Mucosa of descending colon (tissue), 3 donors: ENCODE data around the gene LAMA5. TPM values are rescaled to one million over a fixed set of nuclear protein-coding genes. Genes with fewer than 3 reads are reported as not detected.

Experiments used
- ATAC-seq: fragments of 200-7000 bp; cut with Tn5 transposase; one replicate; pipeline ENCODE4 v1.9.1; 2020; ENCODE audit warnings: mild to moderate bottlenecking, moderate library complexity
- DNase-seq, 3 donors: peaks; one replicate each; pipeline ENCODE4 v3.0.0-alpha.2; 2020
- H3K36me3 ChIP-seq: fragments of 200-600 bp; one replicate; pipeline ENCODE4 v1.8.0; 2021; ENCODE audit warnings: low read depth, mild to moderate bottlenecking
- H3K4me1 ChIP-seq: fragments of 200-600 bp; one replicate; pipeline ENCODE4 v1.8.0; 2021; ENCODE audit warnings: low read depth, mild to moderate bottlenecking
- H3K4me3 ChIP-seq: fragments of 200-600 bp; one replicate; pipeline ENCODE4 v1.8.0; 2021; ENCODE audit warnings: mild to moderate bottlenecking
- H3K9me3 ChIP-seq: fragments of 200-600 bp; one replicate; pipeline ENCODE4 v1.8.0; 2021; ENCODE audit warnings: mild to moderate bottlenecking
- intact Hi-C, 2 donors: fragments of 100-400 bp; cut with DNase I in 1 of 2; cut with micrococcal nuclease in 1 of 2; formaldehyde crosslinking; loops; one replicate each; pipeline versions ENCODE4 v1.11.0 to v1.11.1; 2022; cut with DNase I, micrococcal nuclease
- total RNA-seq, 3 donors: library from RNA; stranded (reverse); fragmentation: NEBNext Ultra II Directional in 2 of 3; extraction: Animal tissue kit (Norgen Biotek cat#: 25700) in 2 of 3; gene quantifications; one replicate each; pipeline versions ENCODE4 v1.2.1 to v1.2.4, GENCODE V29; 2021 to 2023
- TF ChIP-seq, protein P1 (sequence below): fragments of 200-600 bp; IDR thresholded peaks from one replicate; pipeline ENCODE4 v1.8.0; 2022; ENCODE audit warnings: antibody characterized with exemption, mild to moderate bottlenecking
- donor health status: DM: no; HTN: no; CAD: no; lungs with moderate emphysema.
- donor health status: DM: no; HTN: no; CAD: no.
- donor health status: DM: no; HTN: yes; CAD: no.

LAMA5 gene
- total RNA-seq, 3 donors from 2014 or later = 21.8 to 335 (median 40.7) TPM

DNA sequence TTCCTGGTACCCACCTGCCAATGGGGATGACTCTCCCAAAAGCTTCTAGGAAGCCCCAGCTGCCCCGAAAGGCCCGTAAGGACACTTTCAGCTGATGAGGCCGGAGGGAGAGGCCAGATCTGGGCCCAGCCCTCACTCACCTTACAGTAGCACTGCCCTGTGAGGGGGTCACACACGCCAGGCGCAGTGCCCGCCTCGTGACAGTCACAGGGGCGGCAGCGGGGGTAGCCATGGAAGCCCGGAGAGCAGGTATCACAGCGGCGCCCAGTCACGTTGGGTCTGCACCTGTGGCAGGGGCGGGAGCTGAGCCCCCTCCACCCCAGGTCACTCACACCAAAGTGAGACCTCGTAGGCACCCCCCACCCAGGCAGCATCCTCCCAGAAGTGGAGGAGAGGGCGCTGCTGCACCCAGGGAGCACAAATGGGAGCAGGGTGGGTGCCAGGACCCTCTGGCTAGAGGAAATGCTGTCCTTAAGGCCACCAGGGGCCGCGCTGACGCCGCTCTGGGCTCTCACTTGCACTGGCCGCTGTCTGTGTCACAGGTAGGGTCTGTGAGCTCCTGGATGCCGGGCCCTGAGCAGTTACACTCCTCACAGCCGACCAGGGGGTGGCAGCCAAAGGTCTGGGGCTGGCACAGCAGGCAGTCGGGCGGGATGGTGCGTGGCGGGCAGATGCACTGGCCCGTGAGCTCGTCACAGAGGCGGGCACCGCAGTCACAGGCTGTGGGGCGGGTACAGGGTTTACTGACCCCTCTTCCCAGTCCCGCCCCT is 39.2 kb downstream of the LAMA5 start:
- Histone ChIP-seq H3K9me3 (no peaks in the 10 kb centered on the region), H3K4me1 (no peaks in the 10 kb centered on the region), H3K36me3 (no peaks in the 10 kb centered on the region), H3K4me3 (no peak overlapping the region)
- no peak for DNase-seq
- intact Hi-C loops = no loop called here
- TF ChIP-seq, protein P1, sequence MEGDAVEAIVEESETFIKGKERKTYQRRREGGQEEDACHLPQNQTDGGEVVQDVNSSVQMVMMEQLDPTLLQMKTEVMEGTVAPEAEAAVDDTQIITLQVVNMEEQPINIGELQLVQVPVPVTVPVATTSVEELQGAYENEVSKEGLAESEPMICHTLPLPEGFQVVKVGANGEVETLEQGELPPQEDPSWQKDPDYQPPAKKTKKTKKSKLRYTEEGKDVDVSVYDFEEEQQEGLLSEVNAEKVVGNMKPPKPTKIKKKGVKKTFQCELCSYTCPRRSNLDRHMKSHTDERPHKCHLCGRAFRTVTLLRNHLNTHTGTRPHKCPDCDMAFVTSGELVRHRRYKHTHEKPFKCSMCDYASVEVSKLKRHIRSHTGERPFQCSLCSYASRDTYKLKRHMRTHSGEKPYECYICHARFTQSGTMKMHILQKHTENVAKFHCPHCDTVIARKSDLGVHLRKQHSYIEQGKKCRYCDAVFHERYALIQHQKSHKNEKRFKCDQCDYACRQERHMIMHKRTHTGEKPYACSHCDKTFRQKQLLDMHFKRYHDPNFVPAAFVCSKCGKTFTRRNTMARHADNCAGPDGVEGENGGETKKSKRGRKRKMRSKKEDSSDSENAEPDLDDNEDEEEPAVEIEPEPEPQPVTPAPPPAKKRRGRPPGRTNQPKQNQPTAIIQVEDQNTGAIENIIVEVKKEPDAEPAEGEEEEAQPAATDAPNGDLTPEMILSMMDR = no peak
- ATAC-seq = no peak

DNA sequence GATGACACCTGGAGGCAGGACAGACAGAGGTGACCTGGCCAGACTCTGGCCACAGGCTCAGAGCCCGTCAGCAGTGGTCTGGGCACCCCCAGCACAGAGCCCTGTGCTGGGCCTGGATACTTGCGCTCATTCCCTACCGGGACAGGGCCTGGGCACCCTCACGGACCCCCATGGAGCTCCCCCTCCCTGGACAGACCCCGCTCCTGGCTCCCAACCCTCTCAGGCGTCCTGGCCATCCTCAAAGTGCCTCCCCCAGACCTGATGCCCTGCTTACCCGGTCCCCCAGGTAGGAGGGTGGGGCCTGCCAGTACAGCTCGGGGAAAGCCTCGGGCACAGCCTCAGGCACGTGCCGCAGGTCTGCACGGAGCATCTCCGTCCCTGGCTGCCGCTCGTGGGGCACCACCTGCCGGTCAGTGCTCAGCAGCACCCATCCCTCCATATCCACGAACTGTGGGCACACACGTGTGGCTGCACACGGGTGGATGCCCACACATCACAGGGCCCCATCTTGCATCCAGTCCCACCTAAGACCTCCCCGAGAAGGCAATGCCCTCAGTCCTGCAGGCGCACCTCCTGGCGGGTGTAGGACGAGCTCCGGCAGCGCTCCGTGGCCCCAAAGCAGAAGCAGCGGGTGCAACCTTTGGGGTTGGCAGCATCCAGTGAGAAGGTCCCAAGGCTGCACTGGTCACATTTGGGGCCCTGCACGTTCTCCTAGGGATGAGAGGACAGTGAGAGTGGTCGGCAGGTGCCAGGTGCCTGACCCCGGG is 40.0 kb downstream of the LAMA5 start:
- ATAC-seq = no peak
- TF ChIP-seq, protein P1 = no peak
- Histone ChIP-seq H3K36me3 (no peaks in the 10 kb centered on the region), H3K4me3 (no peak overlapping the region), H3K9me3 (no peaks in the 10 kb centered on the region), H3K4me1 (no peaks in the 10 kb centered on the region)
- DNase-seq = no peak
- intact Hi-C loops = no loop called here

DNA sequence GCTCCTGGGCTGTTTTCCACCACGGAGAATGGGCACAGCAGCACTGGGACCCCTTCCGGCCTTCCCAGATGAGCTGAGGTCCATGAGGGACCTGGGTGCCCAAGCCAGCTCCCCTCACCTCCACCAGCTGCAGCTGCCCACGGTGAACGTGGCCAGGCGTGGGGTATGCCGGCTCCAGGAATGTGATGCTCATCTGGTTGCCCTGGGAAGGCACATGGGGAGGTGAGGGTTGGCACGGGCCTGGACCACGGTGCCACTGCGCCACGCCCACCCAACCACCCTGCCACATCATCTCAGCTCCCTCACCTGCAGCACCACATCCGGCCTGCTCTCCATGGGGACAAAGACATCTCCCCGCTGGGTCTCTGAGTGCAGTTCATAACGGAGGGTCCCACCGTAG is 40.6 kb downstream of the LAMA5 start:
- Histone ChIP-seq H3K4me3 (no peak overlapping the region), H3K4me1 (no peaks in the 10 kb centered on the region), H3K36me3 (no peaks in the 10 kb centered on the region), H3K9me3 (no peaks in the 10 kb centered on the region)
- DNase-seq (no peak), ATAC-seq (no peak)
- TF ChIP-seq, protein P1 = no peak
- intact Hi-C loops = no loop called here

DNA sequence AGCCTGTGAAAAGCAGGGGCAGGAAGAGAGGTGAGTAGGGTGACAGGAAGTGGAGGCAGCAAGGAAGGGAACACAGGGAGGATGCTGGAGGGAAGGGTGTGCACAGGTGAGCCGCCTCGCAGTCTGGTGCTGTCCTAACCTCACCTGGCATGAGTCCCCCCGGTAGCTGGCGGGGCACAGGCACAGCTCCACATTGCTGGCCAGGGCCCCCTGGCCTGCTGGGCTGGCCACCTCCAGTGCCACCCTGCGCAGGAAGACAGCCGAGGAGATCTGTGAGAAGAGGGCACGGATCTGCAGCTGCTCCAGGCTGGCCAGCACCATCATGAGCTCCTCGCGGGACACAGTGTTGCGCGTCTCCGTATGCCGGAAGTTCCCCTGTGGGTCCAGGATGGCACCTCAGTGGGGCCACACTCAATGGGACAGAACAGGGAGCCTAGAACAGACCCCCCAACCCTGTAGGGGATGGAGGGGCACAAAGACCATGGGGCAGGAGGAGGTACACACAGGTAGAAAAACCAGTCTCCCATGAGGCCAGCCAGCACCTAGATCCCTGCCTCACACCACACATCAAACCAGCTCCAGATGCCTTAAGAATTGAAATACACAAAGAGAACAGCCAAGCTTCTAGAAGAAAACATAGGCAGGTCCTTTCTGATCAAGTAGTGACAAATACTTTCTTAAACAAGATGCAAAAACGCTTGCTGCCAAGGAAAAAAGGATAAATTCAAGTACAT is 41.8 kb downstream of the LAMA5 start:
- TF ChIP-seq, protein P1 = no peak
- DNase-seq (no peak), ATAC-seq (no peak)
- no peaks in the 10 kb centered on the region for H3K9me3 ChIP-seq
- H3K36me3 ChIP-seq = no peaks in the 10 kb centered on the region
- intact Hi-C loops = no loop called here
- H3K4me1 ChIP-seq = no peaks in the 10 kb centered on the region
- no peak overlapping the region for H3K4me3 ChIP-seq

DNA sequence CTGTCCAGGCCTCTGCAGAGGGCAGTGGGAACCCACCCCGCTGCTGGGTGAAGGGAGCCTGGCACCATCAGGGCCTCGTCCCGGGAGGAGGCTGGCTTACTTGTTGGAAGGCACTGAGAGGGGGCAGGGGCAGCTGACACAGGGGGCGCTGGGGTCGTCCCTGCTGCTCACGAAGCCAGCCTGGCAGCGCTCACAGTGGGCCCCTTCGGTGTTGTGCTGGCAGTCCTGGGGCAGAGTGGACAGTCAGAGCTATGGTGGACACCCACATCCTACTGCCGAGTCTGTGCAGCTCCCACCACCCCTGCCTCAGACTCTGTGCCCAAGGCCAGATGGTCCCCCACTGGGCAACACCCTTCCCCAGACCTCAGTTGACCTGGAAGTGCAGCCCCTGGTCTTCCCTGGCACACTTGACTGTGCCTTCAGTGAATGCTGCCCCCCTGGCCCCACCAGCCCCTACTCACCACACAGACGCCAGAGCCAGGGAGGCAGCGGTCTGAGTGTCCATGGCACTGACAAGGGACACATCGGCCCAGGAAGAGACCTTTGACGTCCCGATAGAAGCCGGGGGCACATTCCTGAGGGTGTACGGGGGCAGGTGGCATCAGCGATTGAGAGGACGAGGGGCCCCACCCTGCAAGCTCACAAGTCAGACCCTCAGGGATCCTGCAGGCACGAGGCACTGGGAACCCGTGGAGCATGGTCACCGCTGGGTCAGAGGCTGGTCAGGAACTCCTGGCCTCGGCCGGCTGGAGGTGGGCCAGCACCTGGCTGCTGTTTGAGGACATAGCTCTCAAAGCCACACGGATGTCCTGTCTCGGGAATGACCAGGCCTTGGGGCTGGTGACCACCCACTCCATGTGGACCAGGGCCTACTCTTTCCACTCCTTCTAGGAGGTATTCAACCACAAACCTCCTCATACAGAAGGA is 42.9 kb downstream of the LAMA5 start:
- TF ChIP-seq, protein P1 = no peak
- DNase-seq = no peak
- no peaks in the 10 kb centered on the region for H3K4me1 ChIP-seq
- H3K36me3 ChIP-seq = no peaks in the 10 kb centered on the region
- H3K9me3 ChIP-seq = no peaks in the 10 kb centered on the region
- no peak overlapping the region for H3K4me3 ChIP-seq
- ATAC-seq = no peak
- intact Hi-C loops = no loop called here
